ENCODE results near the gene CRYBA4. TPM values are rescaled to one million over a fixed set of nuclear protein-coding genes. Genes with fewer than 3 reads are reported as not detected.

The CRYBA4 gene
- total RNA-seq, 1 experiment from 2014 or later, result 0.52 TPM

GRCh38 chr22:26662160-26662559 lies 40.4 kb downstream of the CRYBA4 start:
- Histone ChIP-seq H3K9ac (ENCODE audit: extremely low read depth, insufficient read length, low read length) (no peak overlapping the region), H2BK120ac (ENCODE audit: low read depth, low read length, poor library complexity, severe bottlenecking) (no peak overlapping the region), H3K9me3 (ENCODE audit: control insufficient read depth, low read depth, low read length) (no peaks in the 10 kb centered on the region), H3K79me1 (ENCODE audit: insufficient read depth, low read depth, low read length, poor library complexity, severe bottlenecking) (no peaks in the 10 kb centered on the region), H2BK15ac (ENCODE audit: low read depth, low read length) (no peak overlapping the region), H3K18ac (ENCODE audit: insufficient read length, low read depth, low read length) (no peak overlapping the region), H2AFZ (ENCODE audit: low read length) (no peak overlapping the region), H3K4me1 (ENCODE audit: insufficient read depth, low read length) (no peaks in the 10 kb centered on the region; the same call in 1 of the 2 replicates), H3K79me2 (ENCODE audit: insufficient read depth, low read length) (no peaks in the 10 kb centered on the region; the same call in 1 of the 2 replicates), H2AK5ac (ENCODE audit: insufficient read length, low read length) (no peak overlapping the region), H3K4me2 (ENCODE audit: insufficient read depth, insufficient read length, low read length) (no peak overlapping the region), H3K4ac (ENCODE audit: low read depth, low read length) (no peak overlapping the region), H2BK5ac (ENCODE audit: insufficient read length, low read length) (no peak overlapping the region), H3K14ac (ENCODE audit: insufficient read depth, low read length) (no peak overlapping the region), H3K27ac (ENCODE audit: insufficient read length, low read depth, low read length) (no peak overlapping the region), H2BK20ac (ENCODE audit: low read depth, low read length, poor library complexity, severe bottlenecking) (no peak overlapping the region), H4K5ac (ENCODE audit: insufficient read length, low read depth, low read length) (no peak overlapping the region), H4K91ac (ENCODE audit: insufficient read length, low read depth, low read length) (no peak overlapping the region), H3K27me3 (ENCODE audit: insufficient read depth, low read length) (no peaks in the 10 kb centered on the region), H4K8ac (replicated peaks; ENCODE audit: insufficient read length, low read depth, low read length) (no peak overlapping the region), H2BK12ac (ENCODE audit: insufficient read length, low read depth, low read length) (no peak overlapping the region), H3K23ac (ENCODE audit: insufficient read length, low read depth, low read length) (no peak overlapping the region), H3K23me2 (ENCODE audit: insufficient read length, low read depth, low read length, poor library complexity, severe bottlenecking) (peaks cover 12% of the 10 kb centered on the region), H4K20me1 (ENCODE audit: control insufficient read depth, insufficient read depth, insufficient read length) (no peaks in the 10 kb centered on the region), H3T11ph (ENCODE audit: low read length) (no peak overlapping the region), H3K56ac (ENCODE audit: insufficient read length, low read depth, low read length) (no peak overlapping the region)
- Mint-ChIP-seq H3K27ac (peak overlapping the region in 2 of 3 experiments; percentile 2 to 92; a peak in 4 of 7 replicates), H3K36me3 (ENCODE audit: insufficient read depth in 1 of 3, low read depth in 3 of 3) (peaks cover 25 to 65% (median 45%) of the 10 kb centered on the region in 3 experiments; a peak in 6 of 7 replicates), H3K4me1 (peaks cover 43 to 64% of the 10 kb centered on the region in 2 experiments), H3K4me3 (no peak overlapping the region), H3K9me3 (no peaks in the 10 kb centered on the region; a peak in 1 of 5 replicates), H3K27me3 (ENCODE audit: low read depth) (peaks cover 8% of the 10 kb centered on the region)
- WGBS (ENCODE audit: extremely low coverage, insufficient read length, low lambda C conversion rate), result no CpG with 5 or more reads among the region's 2 CpGs
- TF ChIP-seq, protein P1, sequence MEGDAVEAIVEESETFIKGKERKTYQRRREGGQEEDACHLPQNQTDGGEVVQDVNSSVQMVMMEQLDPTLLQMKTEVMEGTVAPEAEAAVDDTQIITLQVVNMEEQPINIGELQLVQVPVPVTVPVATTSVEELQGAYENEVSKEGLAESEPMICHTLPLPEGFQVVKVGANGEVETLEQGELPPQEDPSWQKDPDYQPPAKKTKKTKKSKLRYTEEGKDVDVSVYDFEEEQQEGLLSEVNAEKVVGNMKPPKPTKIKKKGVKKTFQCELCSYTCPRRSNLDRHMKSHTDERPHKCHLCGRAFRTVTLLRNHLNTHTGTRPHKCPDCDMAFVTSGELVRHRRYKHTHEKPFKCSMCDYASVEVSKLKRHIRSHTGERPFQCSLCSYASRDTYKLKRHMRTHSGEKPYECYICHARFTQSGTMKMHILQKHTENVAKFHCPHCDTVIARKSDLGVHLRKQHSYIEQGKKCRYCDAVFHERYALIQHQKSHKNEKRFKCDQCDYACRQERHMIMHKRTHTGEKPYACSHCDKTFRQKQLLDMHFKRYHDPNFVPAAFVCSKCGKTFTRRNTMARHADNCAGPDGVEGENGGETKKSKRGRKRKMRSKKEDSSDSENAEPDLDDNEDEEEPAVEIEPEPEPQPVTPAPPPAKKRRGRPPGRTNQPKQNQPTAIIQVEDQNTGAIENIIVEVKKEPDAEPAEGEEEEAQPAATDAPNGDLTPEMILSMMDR (conservative IDR thresholded peaks at IDR 0.05), result no peak
- no peak for DNase-seq
